Endothelial cell of umbilical vein (primary cell): ENCODE measurements around the gene ZNF365.

Experiments used
- EZH2 ChIP-seq: IDR thresholded peaks from 2 replicates; pipeline ENCODE4 v1.6.1; 2012; ENCODE audit warnings: borderline replicate concordance, low read depth, mild to moderate bottlenecking, moderate library complexity, low read length, inconsistent platforms; ENCODE audit not compliant: severe bottlenecking
- GATA2 ChIP-seq: IDR thresholded peaks from 2 replicates; pipeline ENCODE4 v1.7.0; 2011; ENCODE audit warnings: low read depth, mild to moderate bottlenecking, moderate library complexity, mixed read lengths, low read length; ENCODE audit not compliant: insufficient read length, insufficient read depth
- JUN ChIP-seq: IDR thresholded peaks from 2 replicates; pipeline ENCODE4 v1.6.1; 2011; ENCODE audit warnings: borderline replicate concordance, low read depth; ENCODE audit not compliant: insufficient read length, insufficient read depth
- MYC ChIP-seq: IDR thresholded peaks from one replicate; pipeline ENCODE4 v1.6.1; 2011; ENCODE audit warnings: mild to moderate bottlenecking, low read depth, low read length
- POLR2A ChIP-seq: IDR thresholded peaks from 2 replicates; pipeline ENCODE4 v1.6.1; 2012; ENCODE audit warnings: low read depth, mild to moderate bottlenecking, control low read depth, low read length
- POLR2AphosphoS5 ChIP-seq: IDR thresholded peaks from 2 replicates; pipeline ENCODE4 v1.6.1; 2012; ENCODE audit warnings: low read depth, mild to moderate bottlenecking, control low read depth, low read length, moderate library complexity; ENCODE audit not compliant: insufficient read depth
- TF ChIP-seq, protein P1 (sequence below), 2 donors: IDR thresholded peaks; 1 replicate in 1 of 2; 2 replicates in 1 of 2; pipeline ENCODE4 v1.5.1; 2011; ENCODE audit warnings: low read length in 2 of 2, mild to moderate bottlenecking in 2 of 2, moderate library complexity in 2 of 2, control low read depth in 1 of 2, inconsistent platforms in 1 of 2, low read depth in 1 of 2; ENCODE audit not compliant: insufficient read depth in 1 of 2; ENCODE audit errors: extremely low read depth in 1 of 2
- TF ChIP-seq, protein P2 (sequence below): IDR thresholded peaks from 2 replicates; pipeline ENCODE4 v1.6.1; 2011; ENCODE audit not compliant: insufficient read depth, insufficient read length

DNA sequence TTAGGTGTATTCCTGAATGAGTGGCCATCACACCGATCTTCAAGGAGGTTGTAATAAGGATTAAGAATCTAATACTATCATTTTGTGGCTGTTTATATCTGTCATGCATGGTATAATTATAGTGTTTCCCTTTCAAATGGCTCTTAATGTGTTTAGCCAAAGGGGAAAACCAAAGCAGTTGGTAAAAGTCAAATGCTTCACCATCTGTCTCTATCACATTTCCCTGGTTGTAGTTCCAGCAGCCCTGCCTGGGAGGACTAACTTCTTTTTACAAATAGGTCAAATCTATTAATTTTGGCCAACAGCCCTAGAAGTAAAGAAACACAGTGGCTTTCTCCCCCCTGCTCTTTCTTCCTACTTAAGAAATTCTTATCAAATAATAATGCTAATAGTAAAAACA is 56.7 kb downstream of the ZNF365 start:
- TF ChIP-seq, protein P1, sequence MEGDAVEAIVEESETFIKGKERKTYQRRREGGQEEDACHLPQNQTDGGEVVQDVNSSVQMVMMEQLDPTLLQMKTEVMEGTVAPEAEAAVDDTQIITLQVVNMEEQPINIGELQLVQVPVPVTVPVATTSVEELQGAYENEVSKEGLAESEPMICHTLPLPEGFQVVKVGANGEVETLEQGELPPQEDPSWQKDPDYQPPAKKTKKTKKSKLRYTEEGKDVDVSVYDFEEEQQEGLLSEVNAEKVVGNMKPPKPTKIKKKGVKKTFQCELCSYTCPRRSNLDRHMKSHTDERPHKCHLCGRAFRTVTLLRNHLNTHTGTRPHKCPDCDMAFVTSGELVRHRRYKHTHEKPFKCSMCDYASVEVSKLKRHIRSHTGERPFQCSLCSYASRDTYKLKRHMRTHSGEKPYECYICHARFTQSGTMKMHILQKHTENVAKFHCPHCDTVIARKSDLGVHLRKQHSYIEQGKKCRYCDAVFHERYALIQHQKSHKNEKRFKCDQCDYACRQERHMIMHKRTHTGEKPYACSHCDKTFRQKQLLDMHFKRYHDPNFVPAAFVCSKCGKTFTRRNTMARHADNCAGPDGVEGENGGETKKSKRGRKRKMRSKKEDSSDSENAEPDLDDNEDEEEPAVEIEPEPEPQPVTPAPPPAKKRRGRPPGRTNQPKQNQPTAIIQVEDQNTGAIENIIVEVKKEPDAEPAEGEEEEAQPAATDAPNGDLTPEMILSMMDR (IDR thresholded peaks at IDR 0.05; ENCODE audit: extremely low read depth in 1 of 2, insufficient read depth in 1 of 2, low read depth in 1 of 2, low read length in 2 of 2) = no peak
- TF ChIP-seq JUN = no peak
- no peak for TF ChIP-seq MYC
- no peak for TF ChIP-seq POLR2A
- TF ChIP-seq, protein P2, sequence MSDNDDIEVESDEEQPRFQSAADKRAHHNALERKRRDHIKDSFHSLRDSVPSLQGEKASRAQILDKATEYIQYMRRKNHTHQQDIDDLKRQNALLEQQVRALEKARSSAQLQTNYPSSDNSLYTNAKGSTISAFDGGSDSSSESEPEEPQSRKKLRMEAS = no peak
- no peak for TF ChIP-seq EZH2
- no peak for TF ChIP-seq POLR2AphosphoS5
- TF ChIP-seq GATA2 = no peak
